Stimulated activated naive B cell treated with anti-CD40 and anti-IgM and Interleukin-4, amounts not matched to agents 10 μg/mL and 1 μg/mL and 100 μg/mL, for 72 hours (primary cell): Measurements from ENCODE around the gene NMD3.

ENCODE experiments used
- ATAC-seq, 2 donors: fragments of 150-1000 bp; cut with Tn5 transposase; replicated peaks; 2 replicates each; pipeline ENCODE4 v1.10.0; 2021; ENCODE audit warnings: moderate library complexity in 1 of 2
- DNase-seq: peaks from one replicate; pipeline ENCODE4 v3.0.0; 2021
- H3K27ac Mint-ChIP-seq: one replicate; pipeline ENCODE4 v1.8.0; 2022; ENCODE audit warnings: mild to moderate bottlenecking, mixed read lengths
- H3K27me3 Mint-ChIP-seq, 2 donors: one replicate each; pipeline ENCODE4 v1.8.0; 2022; ENCODE audit warnings: mixed read lengths in 2 of 2
- H3K36me3 Mint-ChIP-seq, 2 donors: one replicate each; pipeline ENCODE4 v1.8.0; 2022; ENCODE audit warnings: mixed read lengths in 2 of 2, mild to moderate bottlenecking in 1 of 2
- H3K4me1 Mint-ChIP-seq, 2 donors: one replicate each; pipeline ENCODE4 v1.8.0; 2022; ENCODE audit warnings: mixed read lengths in 2 of 2, mild to moderate bottlenecking in 1 of 2
- H3K4me3 Mint-ChIP-seq, 2 donors: one replicate each; pipeline ENCODE4 v1.8.0; 2022; ENCODE audit warnings: mild to moderate bottlenecking in 2 of 2, mixed read lengths in 2 of 2, moderate library complexity in 1 of 2
- H3K9me3 Mint-ChIP-seq, 2 donors: one replicate each; pipeline ENCODE4 v1.8.0; 2022; ENCODE audit warnings: mixed read lengths in 2 of 2, mild to moderate bottlenecking in 1 of 2

Gene NMD3

DNA sequence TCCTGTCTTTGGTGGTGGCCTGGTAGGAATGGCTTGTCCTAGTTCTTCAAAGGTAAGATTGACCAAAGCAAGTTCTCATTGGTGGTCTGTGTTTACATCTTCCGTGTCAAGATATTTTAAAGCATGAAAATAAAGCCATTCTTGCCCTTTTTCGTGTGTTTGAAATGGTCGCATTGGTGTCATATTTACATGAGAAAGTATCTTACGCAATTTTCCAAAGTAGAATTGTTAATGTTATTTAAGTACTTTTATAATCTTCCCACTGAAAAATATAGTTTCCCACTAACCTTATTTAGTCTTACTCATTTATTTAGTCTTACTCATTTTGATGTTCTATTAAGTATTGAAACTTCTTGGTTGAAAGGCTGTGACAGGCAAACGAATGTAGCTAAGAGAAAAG lies 31.0 kb downstream of the NMD3 start:
- DNase-seq (no peak), ATAC-seq (no peak)
- Mint-ChIP-seq H3K4me3 (no peak overlapping the region), H3K9me3 (no peaks in the 10 kb centered on the region), H3K27ac (no peak overlapping the region), H3K27me3 (no peaks in the 10 kb centered on the region), H3K36me3 (peaks cover 41 to 49% of the 10 kb centered on the region in 2 donors), H3K4me1 (no peaks in the 10 kb centered on the region)

DNA sequence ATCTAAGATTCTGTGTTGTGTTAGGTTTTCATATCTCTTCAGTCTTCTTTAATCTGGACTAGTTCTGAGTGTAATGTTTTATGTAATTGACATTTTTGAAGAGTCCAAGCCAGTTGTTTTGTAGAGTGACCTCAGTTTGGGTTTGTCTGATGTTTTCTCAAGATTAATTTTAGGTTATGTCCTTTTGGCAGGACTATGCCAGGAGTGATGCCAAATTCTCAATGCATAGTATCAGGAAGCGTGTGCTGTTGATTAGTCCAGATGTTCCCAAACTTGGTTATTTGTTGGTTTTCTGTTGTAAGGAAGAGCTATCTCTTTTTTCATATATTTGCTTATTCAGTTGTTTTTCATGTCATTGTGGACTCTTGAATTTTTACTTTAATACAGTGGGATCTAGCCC lies 32.6 kb downstream of the NMD3 start:
- Mint-ChIP-seq H3K9me3 (no peaks in the 10 kb centered on the region), H3K36me3 (peaks cover 46 to 59% of the 10 kb centered on the region in 2 donors), H3K4me3 (no peak overlapping the region), H3K27me3 (no peaks in the 10 kb centered on the region), H3K4me1 (no peaks in the 10 kb centered on the region), H3K27ac (no peak overlapping the region)
- DNase-seq (no peak), ATAC-seq (no peak)

DNA sequence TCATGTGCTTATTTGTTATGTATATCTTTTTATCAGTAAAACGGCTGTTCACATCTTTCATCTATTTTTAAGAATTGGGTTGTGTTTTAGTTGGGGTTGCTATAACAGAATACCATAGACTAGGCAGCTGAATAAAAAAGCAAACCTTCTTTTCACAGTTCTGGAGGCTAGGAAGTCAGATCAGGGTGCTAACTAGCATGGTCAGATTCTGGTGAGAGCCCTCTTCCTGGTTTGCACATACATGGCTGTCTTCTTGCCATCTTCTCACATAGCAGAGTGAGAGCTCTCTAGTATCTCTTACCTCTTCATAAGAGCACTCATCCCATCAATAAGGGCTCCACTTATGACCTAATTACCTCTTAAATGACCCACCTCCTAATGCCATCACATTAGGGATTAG lies 33.8 kb downstream of the NMD3 start:
- Mint-ChIP-seq H3K36me3 (peaks cover 45 to 59% of the 10 kb centered on the region in 2 donors), H3K9me3 (peaks cover 0 to under 1% of the 10 kb centered on the region in 2 donors), H3K27me3 (no peaks in the 10 kb centered on the region), H3K4me1 (no peaks in the 10 kb centered on the region), H3K4me3 (no peak overlapping the region), H3K27ac (no peak overlapping the region)
- ATAC-seq (no peak), DNase-seq (no peak)

DNA sequence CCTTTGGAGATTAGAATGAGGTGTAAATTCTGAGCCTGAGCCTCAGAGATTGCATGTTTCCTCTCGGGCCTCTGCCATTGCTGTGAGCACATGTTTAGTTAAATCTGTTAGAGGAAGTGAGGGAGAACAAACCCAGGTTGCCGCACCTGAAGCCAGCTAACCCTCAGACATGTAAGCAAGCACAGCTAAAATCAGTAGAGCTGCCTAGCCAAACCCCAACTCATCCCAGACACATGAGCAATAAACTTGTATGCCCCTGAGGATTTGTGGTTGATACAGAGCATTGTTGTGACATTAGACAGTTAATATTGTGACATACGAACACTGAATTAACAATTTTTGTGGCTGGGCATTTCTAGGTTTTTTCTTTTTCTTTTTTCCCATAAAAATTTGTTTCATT lies 41.9 kb downstream of the NMD3 start:
- no peak overlapping the region for H3K4me3 Mint-ChIP-seq
- no peaks in the 10 kb centered on the region for H3K27me3 Mint-ChIP-seq
- no peak for DNase-seq
- peaks cover 16% of the 10 kb centered on the region in 2 donors for H3K9me3 Mint-ChIP-seq
- peaks cover 45 to 67% of the 10 kb centered on the region in 2 donors for H3K36me3 Mint-ChIP-seq
- peak; percentile 27 to 45 for ATAC-seq
- H3K27ac Mint-ChIP-seq = no peak overlapping the region
- peaks cover 4 to 7% of the 10 kb centered on the region in 2 donors for H3K4me1 Mint-ChIP-seq

DNA sequence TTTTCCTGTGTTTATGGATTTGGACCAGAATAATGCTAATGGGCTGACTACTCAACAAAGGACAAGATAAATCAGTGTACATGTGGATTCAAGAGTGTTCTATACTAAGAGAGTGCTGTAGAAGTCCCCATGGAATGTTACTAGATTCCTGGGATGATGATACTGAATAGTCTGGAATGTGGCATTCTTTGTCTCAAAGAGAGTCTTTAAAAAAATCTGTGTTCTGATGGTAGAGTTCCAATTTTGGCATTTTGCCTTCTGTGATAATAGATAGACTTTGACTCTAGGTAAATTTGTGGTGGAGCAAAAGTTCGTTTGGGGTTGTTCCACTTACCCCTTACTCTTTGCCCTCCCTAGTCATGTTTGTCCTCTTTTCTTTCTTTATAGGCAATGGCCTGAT lies 43.7 kb downstream of the NMD3 start:
- Mint-ChIP-seq H3K4me1 (peaks cover 4 to 7% of the 10 kb centered on the region in 2 donors), H3K9me3 (peaks cover 15 to 16% of the 10 kb centered on the region in 2 donors), H3K27ac (no peak overlapping the region), H3K4me3 (no peak overlapping the region), H3K27me3 (no peaks in the 10 kb centered on the region), H3K36me3 (peaks cover 37 to 61% of the 10 kb centered on the region in 2 donors)
- DNase-seq (no peak), ATAC-seq (no peak)

DNA sequence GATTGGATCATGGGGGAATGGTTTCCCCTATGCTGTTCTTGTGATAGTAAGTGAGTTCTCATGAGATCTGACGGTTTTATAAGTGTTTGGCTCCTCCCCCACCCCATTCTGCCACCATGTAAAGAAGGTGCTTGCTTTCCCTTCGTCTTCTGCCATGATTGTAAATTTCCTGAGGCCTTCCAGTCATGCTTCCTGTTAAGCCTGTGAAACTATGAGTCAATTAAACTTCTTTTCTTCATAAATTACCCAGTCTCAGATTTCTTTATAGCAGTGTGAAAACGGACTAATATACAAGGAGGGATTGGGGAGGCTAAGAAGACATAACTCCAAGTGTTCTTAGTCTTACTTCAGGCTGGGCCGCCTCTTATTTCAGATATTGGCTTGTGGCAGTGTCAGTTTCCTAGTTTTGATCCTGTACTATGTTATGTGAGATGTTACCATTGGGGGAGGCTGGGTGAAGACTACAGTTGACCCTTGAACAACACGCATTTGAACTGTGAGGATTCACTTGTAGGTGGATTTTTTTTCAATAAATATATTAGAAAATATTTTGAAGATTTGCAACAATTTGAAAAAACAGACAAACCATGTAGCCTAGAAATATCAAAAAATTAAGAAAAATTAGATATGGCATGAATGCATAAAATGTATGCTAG lies 44.9 kb downstream of the NMD3 start:
- Mint-ChIP-seq H3K36me3 (peaks cover 32 to 53% of the 10 kb centered on the region in 2 donors), H3K27ac (no peak overlapping the region)
- no peak for ATAC-seq

DNA sequence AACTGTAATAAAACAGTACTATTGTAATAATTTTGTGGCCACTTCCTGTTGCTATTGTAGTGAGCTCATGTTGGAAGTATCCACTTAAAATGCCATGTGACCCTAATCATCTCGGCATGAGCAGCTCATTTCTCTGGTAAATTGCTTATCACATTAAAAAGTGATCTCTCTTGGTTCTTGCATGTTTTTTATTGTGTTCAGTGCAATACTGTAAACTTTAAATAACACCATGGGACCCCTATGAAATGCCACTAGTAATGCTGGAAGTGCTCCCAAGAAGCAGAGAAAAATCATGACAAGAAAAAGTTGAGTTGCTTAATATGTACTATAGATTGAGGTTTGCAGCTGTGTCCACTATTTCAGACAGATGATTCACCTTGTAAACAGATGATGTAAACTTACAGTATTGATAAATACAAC lies 45.6 kb downstream of the NMD3 start:
- Mint-ChIP-seq H3K27me3 (no peaks in the 10 kb centered on the region), H3K4me3 (no peak overlapping the region), H3K9me3 (peaks cover 5 to 6% of the 10 kb centered on the region in 2 donors), H3K4me1 (peaks cover 2 to 7% of the 10 kb centered on the region in 2 donors), H3K36me3 (peaks cover 28 to 50% of the 10 kb centered on the region in 2 donors), H3K27ac (no peak overlapping the region)
- ATAC-seq = no peak
- no peak for DNase-seq

More for the DNA sequence above, 44.9 kb downstream of the NMD3 start:
- H3K4me1 Mint-ChIP-seq = peaks cover 4 to 7% of the 10 kb centered on the region in 2 donors
- DNase-seq = no peak
- H3K27me3 Mint-ChIP-seq = no peaks in the 10 kb centered on the region
- H3K9me3 Mint-ChIP-seq = peaks cover 8% of the 10 kb centered on the region in 2 donors
- no peak overlapping the region for H3K4me3 Mint-ChIP-seq

DNA sequence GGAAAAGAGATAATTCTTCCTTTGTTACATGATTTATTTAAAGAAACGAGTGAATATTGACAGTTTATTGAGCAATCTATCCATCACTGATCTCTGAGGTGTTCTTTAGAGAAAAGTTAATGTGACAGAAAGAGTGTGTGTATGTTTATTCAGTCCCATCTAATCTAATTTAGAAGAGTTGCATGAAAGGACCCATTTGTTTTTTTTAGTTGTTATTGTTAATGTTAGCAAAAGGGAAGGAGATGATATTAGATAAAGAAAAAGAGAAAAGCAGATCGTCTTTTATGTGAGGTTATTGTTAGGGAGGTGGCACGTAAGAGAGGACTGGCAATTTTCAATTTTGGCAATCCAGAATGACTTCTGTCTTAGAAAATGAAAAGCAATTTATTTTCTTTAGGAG lies 46.5 kb downstream of the NMD3 start:
- ATAC-seq (no peak), DNase-seq (no peak)
- Mint-ChIP-seq H3K4me1 (peaks cover 2 to 5% of the 10 kb centered on the region in 2 donors), H3K9me3 (peaks cover 5 to 6% of the 10 kb centered on the region in 2 donors), H3K27me3 (no peaks in the 10 kb centered on the region), H3K4me3 (no peak overlapping the region), H3K27ac (no peak overlapping the region), H3K36me3 (peaks cover 20 to 41% of the 10 kb centered on the region in 2 donors)

DNA sequence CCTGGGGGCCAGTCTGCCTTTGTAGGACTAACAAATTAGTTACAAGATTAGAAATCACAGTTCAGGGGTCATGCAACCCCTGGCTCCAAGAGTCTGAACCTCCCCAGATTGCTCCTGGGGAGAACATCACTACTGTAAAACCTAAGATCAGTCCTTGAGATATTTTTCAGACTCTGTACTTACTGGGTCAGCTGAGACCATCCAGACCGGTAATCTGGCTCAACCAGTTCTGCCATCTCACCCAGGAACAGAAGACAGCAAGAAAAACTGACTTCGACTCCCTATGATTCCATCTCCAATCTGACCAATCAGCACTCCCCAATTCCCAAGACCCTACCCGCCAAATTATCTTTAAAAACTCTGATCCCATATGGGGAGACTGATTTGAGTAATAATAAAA lies 47.5 kb downstream of the NMD3 start:
- H3K36me3 Mint-ChIP-seq = peaks cover 14 to 32% of the 10 kb centered on the region in 2 donors
- ATAC-seq = no peak
- no peak for DNase-seq
- H3K27ac Mint-ChIP-seq = no peak overlapping the region
- H3K4me1 Mint-ChIP-seq = no peaks in the 10 kb centered on the region
- H3K4me3 Mint-ChIP-seq = no peak overlapping the region
- H3K27me3 Mint-ChIP-seq = no peaks in the 10 kb centered on the region
- H3K9me3 Mint-ChIP-seq = peaks cover 4 to 5% of the 10 kb centered on the region in 2 donors

DNA sequence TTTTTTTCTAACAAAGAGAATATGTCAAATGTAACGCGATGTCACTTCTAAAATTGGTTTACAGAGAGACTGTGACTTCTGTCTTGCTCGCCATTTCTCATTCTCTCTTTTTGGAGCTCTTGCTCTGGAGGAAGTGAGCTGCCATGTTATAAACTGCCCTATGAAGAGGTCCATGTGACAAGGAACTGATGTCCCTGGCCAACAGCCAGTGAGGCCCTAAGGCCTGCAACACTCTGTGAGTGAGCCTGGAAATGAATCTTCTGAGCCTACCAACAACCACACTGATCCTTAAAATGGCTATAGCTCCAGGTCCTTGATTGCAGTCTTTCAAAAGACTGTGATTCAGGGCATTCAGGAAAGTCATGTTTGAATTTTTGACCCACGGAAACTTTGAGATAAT lies 49.9 kb downstream of the NMD3 start:
- Mint-ChIP-seq H3K4me3 (no peak overlapping the region), H3K4me1 (no peaks in the 10 kb centered on the region), H3K27me3 (no peaks in the 10 kb centered on the region), H3K9me3 (no peaks in the 10 kb centered on the region), H3K36me3 (peaks cover 18 to 24% of the 10 kb centered on the region in 2 donors), H3K27ac (no peak overlapping the region)
- ATAC-seq (no peak), DNase-seq (no peak)

DNA sequence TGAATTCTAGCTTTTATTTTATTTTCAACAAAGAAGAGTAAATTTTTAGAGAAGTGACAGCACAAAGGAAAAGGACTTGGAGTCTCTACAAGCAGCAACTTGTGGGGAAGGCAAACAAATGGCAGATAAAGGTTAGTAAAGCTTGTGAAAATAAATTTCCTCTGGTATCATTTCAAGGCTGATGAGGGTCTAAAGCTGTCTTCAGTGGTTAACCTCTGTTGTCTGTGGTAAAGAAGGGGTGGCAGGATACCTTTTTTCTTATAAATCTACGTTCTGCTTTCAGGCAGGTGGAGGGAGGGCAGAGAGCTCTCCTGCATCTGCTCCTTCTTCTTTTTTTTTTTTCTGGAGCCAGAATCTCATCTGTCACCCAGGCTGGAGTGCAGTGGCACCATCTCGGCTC lies 50.5 kb downstream of the NMD3 start:
- H3K9me3 Mint-ChIP-seq = no peaks in the 10 kb centered on the region
- H3K4me1 Mint-ChIP-seq = no peaks in the 10 kb centered on the region
- no peaks in the 10 kb centered on the region for H3K27me3 Mint-ChIP-seq
- H3K4me3 Mint-ChIP-seq = no peak overlapping the region
- H3K36me3 Mint-ChIP-seq = peaks cover 23 to 30% of the 10 kb centered on the region in 2 donors
- ATAC-seq (no peak), DNase-seq (no peak)
- no peak overlapping the region for H3K27ac Mint-ChIP-seq

DNA sequence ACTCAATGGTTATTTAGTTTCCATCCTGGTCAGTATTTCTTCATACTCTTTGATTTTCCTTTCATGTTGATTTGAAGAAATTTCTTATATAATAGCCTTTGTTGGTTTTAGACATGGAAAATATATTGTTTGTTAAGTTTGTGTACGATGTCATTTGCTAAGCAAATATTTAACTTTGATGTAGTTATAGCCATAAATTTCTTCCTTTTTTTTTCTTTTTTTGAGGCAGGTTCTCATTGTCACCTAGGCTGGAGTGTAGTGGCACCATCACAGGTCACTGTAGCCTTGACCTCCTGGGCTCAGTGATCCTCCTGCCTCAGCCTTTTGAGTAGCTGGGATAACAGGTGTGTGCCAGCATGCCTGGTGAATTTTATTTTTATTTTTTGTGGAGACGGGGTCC lies 51.4 kb downstream of the NMD3 start:
- no peak for DNase-seq
- H3K36me3 Mint-ChIP-seq = peaks cover 32 to 39% of the 10 kb centered on the region in 2 donors
- H3K4me3 Mint-ChIP-seq = no peak overlapping the region
- H3K27ac Mint-ChIP-seq = no peak overlapping the region
- H3K9me3 Mint-ChIP-seq = peaks cover 5 to 7% of the 10 kb centered on the region in 2 donors
- no peaks in the 10 kb centered on the region for H3K27me3 Mint-ChIP-seq
- H3K4me1 Mint-ChIP-seq = no peaks in the 10 kb centered on the region
- no peak for ATAC-seq

DNA sequence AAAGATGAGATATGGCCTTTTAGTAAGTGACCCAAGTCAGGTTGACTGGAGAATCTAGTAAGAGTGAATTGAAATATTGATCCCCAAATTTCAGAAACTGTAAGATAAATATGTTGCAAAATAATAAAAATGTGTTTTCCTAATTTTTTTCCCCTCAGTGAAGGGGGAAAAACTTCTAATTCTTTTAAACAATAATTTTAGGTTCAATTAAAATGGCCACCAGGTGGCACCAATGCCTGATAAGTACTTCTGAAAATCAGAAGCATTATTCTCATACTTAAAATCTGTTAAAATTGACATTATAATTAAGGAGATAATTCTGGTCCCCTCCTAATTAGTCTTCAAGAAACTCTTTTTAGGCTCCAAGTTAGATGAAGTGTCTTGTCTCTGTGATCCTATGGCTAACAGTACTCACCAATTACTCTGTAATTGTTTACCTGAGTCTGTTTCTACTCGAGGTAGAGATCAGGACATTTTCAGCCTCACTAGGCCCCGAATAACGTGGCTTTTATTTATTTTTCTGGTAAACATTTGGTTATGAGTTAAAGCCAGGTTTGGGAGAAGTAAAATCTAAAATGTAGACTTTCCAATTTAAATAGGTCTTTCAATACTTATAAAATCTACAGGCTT lies 52.6 kb downstream of the NMD3 start:
- H3K9me3 Mint-ChIP-seq = peaks cover 11 to 12% of the 10 kb centered on the region in 2 donors
- ATAC-seq (no peak), DNase-seq (no peak)
- no peak overlapping the region for H3K4me3 Mint-ChIP-seq
- no peaks in the 10 kb centered on the region for H3K27me3 Mint-ChIP-seq
- no peak overlapping the region for H3K27ac Mint-ChIP-seq
- H3K4me1 Mint-ChIP-seq = no peaks in the 10 kb centered on the region
- H3K36me3 Mint-ChIP-seq = peaks cover 32 to 45% of the 10 kb centered on the region in 2 donors

DNA sequence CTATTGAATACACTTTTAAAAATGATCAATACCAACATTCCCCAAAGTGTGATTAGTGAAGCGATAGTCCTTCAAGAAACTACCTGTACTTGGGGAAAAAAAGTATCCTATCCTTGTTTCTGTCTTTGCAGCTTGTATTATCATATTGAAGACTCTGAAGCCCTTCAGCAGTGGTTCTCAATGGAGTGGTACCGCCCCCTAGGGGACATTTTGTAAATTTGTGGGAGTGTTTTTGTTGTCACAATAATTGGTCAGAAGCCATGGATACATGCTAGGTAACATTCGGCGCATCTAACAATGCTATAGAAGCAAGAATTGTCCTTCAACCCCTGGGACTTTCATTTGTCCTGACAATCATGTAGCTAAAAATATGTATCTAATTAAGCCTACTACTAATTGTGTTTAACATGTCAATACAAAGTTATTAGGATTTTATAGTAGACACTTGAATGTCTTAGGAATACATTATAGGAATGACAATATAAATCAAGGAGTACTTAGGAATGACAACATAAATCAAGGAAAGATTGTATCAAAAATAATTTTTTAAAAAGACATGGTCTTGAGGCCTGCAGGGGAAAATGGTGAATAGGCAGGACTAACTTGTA lies 53.7 kb downstream of the NMD3 start:
- ATAC-seq = peak; percentile 65 to 73
- peak; percentile 26 for DNase-seq
- H3K4me1 Mint-ChIP-seq = no peaks in the 10 kb centered on the region
- H3K4me3 Mint-ChIP-seq = no peak overlapping the region
- no peaks in the 10 kb centered on the region for H3K27me3 Mint-ChIP-seq
- H3K36me3 Mint-ChIP-seq = peaks cover 38 to 50% of the 10 kb centered on the region in 2 donors
- H3K27ac Mint-ChIP-seq = no peak overlapping the region
- peaks cover 19 to 21% of the 10 kb centered on the region in 2 donors for H3K9me3 Mint-ChIP-seq

DNA sequence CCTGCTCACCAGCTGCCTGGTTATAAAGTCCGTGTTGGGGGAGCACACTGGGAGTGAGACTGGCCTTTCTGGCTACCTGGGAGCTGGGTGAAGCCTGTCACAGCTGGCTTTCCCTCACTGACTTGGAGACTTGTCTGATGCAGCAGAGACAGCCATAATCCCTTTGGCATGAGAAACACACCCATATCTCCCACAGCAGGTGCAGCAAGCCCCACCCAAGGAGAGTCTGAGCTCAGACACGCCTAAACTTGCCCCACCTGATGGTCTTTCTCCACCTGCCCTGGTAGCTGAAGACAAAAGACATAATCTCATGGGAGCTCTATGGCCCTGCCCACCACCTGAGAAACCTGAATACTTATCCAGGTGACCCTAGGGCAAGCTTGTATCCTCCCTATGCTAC lies 54.8 kb downstream of the NMD3 start:
- Mint-ChIP-seq H3K9me3 (peaks cover 21 to 23% of the 10 kb centered on the region in 2 donors), H3K4me3 (no peak overlapping the region), H3K27ac (no peak overlapping the region), H3K36me3 (peaks cover 33 to 48% of the 10 kb centered on the region in 2 donors), H3K27me3 (no peaks in the 10 kb centered on the region), H3K4me1 (no peaks in the 10 kb centered on the region)
- ATAC-seq = no peak
- DNase-seq = no peak
